ENCODE results near the gene SYNDIG1L. TPM values are rescaled to one million over a fixed set of nuclear protein-coding genes. Genes with fewer than 3 reads are reported as not detected.
"Not testable (repeated sequence)": the region's sequence is repeated elsewhere in the genome, so short reads cannot be mapped to it uniquely, and the experiment has no call there.

SYNDIG1L gene
- total RNA-seq, 4 donors from 2014 or later, result 0.14 to 0.30 TPM; not detected in 2

GRCh38 chr14:74395094-74395493, 30.9 kb downstream of the SYNDIG1L start:
- H3K36me3 ChIP-seq, result no peaks in the 10 kb centered on the region
- intact Hi-C loops (cut with DNase I; ENCODE audit: low total_unique reads), result no loop called here
- TF ChIP-seq POLR2A (IDR thresholded peaks at IDR 0.05), result no peak
- no peak for TF ChIP-seq CTCF (IDR thresholded peaks at IDR 0.05)
- H3K27me3 ChIP-seq, result no peaks in the 10 kb centered on the region
- no peak overlapping the region for H3K4me3 ChIP-seq
- H3K4me1 ChIP-seq, result no peaks in the 10 kb centered on the region
- H3K9me3 ChIP-seq, result no peaks in the 10 kb centered on the region
- DNase-seq, result no peak
- H3K27ac ChIP-seq, result no peak overlapping the region

- DNase-seq, result no peak
- H3K4me3 ChIP-seq, result no peak overlapping the region
- H3K9me3 ChIP-seq, result no peaks in the 10 kb centered on the region
- no peaks in the 10 kb centered on the region for H3K27me3 ChIP-seq
- TF ChIP-seq CTCF (IDR thresholded peaks at IDR 0.05) (no peak), POLR2A (IDR thresholded peaks at IDR 0.05) (no peak)
- H3K4me1 ChIP-seq, result no peaks in the 10 kb centered on the region
- no peaks in the 10 kb centered on the region for H3K36me3 ChIP-seq
- no peak overlapping the region for H3K27ac ChIP-seq
- intact Hi-C loops (cut with DNase I; ENCODE audit: low total_unique reads), result no loop called here
These were observed 31.5 kb downstream of the SYNDIG1L start for GRCh38 chr14:74394549-74394948.

- TF ChIP-seq POLR2A (IDR thresholded peaks at IDR 0.05), result no peak
- TF ChIP-seq CTCF (IDR thresholded peaks at IDR 0.05), result no peak
- intact Hi-C loops (cut with DNase I; ENCODE audit: low total_unique reads), result no loop called here
- Histone ChIP-seq H3K27me3 (no peaks in the 10 kb centered on the region), H3K36me3 (no peaks in the 10 kb centered on the region), H3K9me3 (no peaks in the 10 kb centered on the region), H3K4me1 (no peaks in the 10 kb centered on the region), H3K27ac (no peak overlapping the region), H3K4me3 (no peak overlapping the region)
- no peak for DNase-seq
These were observed 33.1 kb downstream of the SYNDIG1L start for GRCh38 chr14:74392616-74393570.

- TF ChIP-seq CTCF (IDR thresholded peaks at IDR 0.05) (no peak), POLR2A (IDR thresholded peaks at IDR 0.05) (no peak)
- no peaks in the 10 kb centered on the region for H3K4me1 ChIP-seq
- intact Hi-C loops (cut with DNase I; ENCODE audit: low total_unique reads), result no loop called here
- no peaks in the 10 kb centered on the region for H3K9me3 ChIP-seq
- no peak for DNase-seq
- H3K27ac ChIP-seq, result no peak overlapping the region
- no peaks in the 10 kb centered on the region for H3K27me3 ChIP-seq
- H3K4me3 ChIP-seq, result no peak overlapping the region
- no peaks in the 10 kb centered on the region for H3K36me3 ChIP-seq
These were observed 34.5 kb downstream of the SYNDIG1L start for GRCh38 chr14:74391479-74391878.

- DNase-seq; H3K4me1 ChIP-seq; H3K27ac ChIP-seq; H3K36me3 ChIP-seq; H3K9me3 ChIP-seq; H3K27me3 ChIP-seq; intact Hi-C loops (cut with DNase I; ENCODE audit: low total_unique reads); H3K4me3 ChIP-seq: not testable (repeated sequence)
These were observed 35.5 kb downstream of the SYNDIG1L start for GRCh38 chr14:74390505-74390904.
